HG03108 (cell line): ENCODE data around the gene EHBP1.

Source experiments
- ATAC-seq: cut with Tn5 transposase; IDR thresholded peaks from one replicate; pipeline ENCODE4 v1.9.1; 2021; ENCODE audit warnings: moderate library complexity; ENCODE audit not compliant: unreplicated experiment

Gene EHBP1

GRCh38 chr2:63047321-63048279 lies 342.1 kb downstream of the EHBP1 start:
- no peak for ATAC-seq

- no peak for ATAC-seq
Measured at GRCh38 chr2:63048367-63049171, 343.1 kb downstream of the EHBP1 start.

- ATAC-seq: no peak
Measured at GRCh38 chr2:63049211-63049969, 343.9 kb downstream of the EHBP1 start.

- no peak for ATAC-seq
Measured at GRCh38 chr2:63049970-63050333, 344.4 kb downstream of the EHBP1 start.

- peak; percentile 59 for ATAC-seq
Measured at GRCh38 chr2:63050334-63051041, 345.0 kb downstream of the EHBP1 start, which contains the start of gene OTX1. OTX1 (plus strand) TSS chr2:63050830; CDS start chr2:63052991, 2,161 bp downstream.

GRCh38 chr2:63051042-63051794 lies 345.7 kb downstream of the EHBP1 start:
- no peak for ATAC-seq

GRCh38 chr2:63051795-63052333 lies 346.4 kb downstream of the EHBP1 start:
- ATAC-seq: no peak

GRCh38 chr2:63052411-63053080 lies 347.0 kb downstream of the EHBP1 start:
- ATAC-seq: no peak

- no peak for ATAC-seq
Measured at GRCh38 chr2:63053081-63053888, 347.8 kb downstream of the EHBP1 start.

- ATAC-seq: no peak
Measured at GRCh38 chr2:63053889-63054602, 348.5 kb downstream of the EHBP1 start.

- ATAC-seq: no peak
Measured at GRCh38 chr2:63054841-63055225, 349.3 kb downstream of the EHBP1 start.

GRCh38 chr2:63055226-63056106 lies 350.0 kb downstream of the EHBP1 start:
- ATAC-seq: no peak

GRCh38 chr2:63056107-63057050 lies 350.9 kb downstream of the EHBP1 start:
- no peak for ATAC-seq

GRCh38 chr2:63057249-63058143 lies 352.0 kb downstream of the EHBP1 start:
- no peak for ATAC-seq
